Fibroblast of lung (primary cell): ENCODE results near the gene TMEM179. TPM values are rescaled to one million over a fixed set of nuclear protein-coding genes. Genes with fewer than 3 reads are reported as not detected.

Experiments
- DNase-seq, 2 donors: peaks; one replicate each; pipeline versions ENCODE4 v3.0.0 to v3.0.0-alpha.2; 2010; ENCODE audit warnings: low read depth in 2 of 2
- H2AFZ ChIP-seq: 2 replicates; pipeline ENCODE4 v1.5.1; 2012; ENCODE audit warnings: low read length, control low read depth, inconsistent platforms
- H3K27ac ChIP-seq: 2 replicates; pipeline ENCODE4 v1.5.1; 2011; ENCODE audit warnings: low read length, control low read depth; ENCODE audit not compliant: insufficient read depth
- H3K27me3 ChIP-seq: 2 replicates; pipeline ENCODE4 v1.5.1; 2011; ENCODE audit warnings: mild to moderate bottlenecking, low read length; ENCODE audit not compliant: control insufficient read depth, insufficient read depth
- H3K36me3 ChIP-seq: 2 replicates; pipeline ENCODE4 v1.5.1; 2011; ENCODE audit warnings: low read length; ENCODE audit not compliant: control insufficient read depth, insufficient read depth
- H3K4me1 ChIP-seq: 2 replicates; pipeline ENCODE4 v1.5.1; 2011; ENCODE audit warnings: low read length; ENCODE audit not compliant: control insufficient read depth, insufficient read depth; ENCODE audit errors: extremely low read depth
- H3K4me2 ChIP-seq: 2 replicates; pipeline ENCODE4 v1.5.1; 2011; ENCODE audit warnings: low read length, control low read depth; ENCODE audit not compliant: insufficient read depth; ENCODE audit errors: extremely low read depth
- H3K4me3 ChIP-seq, 4 experiments: fragments of 200-600 bp in 1 of 4; sonication (generic) in 1 of 4; replicated peaks in 1 of 4; 2 replicates each; pipeline ENCODE4 v1.5.1; 2011 to 2016; ENCODE audit warnings: low read length in 4 of 4, low read depth in 3 of 4, mild to moderate bottlenecking in 3 of 4, control low read depth in 2 of 4, inconsistent platforms in 1 of 4, mixed read lengths in 1 of 4; ENCODE audit not compliant: insufficient read depth in 1 of 4; ENCODE audit errors: control extremely low read depth in 1 of 4
- H3K79me2 ChIP-seq: 2 replicates; pipeline ENCODE4 v1.5.1; 2012; ENCODE audit warnings: mild to moderate bottlenecking, low read length, inconsistent platforms; ENCODE audit not compliant: control insufficient read depth, insufficient read depth
- H3K9ac ChIP-seq: 2 replicates; pipeline ENCODE4 v1.5.1; 2011; ENCODE audit warnings: mild to moderate bottlenecking, low read length, control low read depth; ENCODE audit not compliant: insufficient read depth
- H3K9me3 ChIP-seq: 2 replicates; pipeline ENCODE4 v1.5.1; 2012; ENCODE audit warnings: low read depth, low read length; ENCODE audit not compliant: control insufficient read depth, insufficient read depth
- H4K20me1 ChIP-seq: 2 replicates; pipeline ENCODE4 v1.5.1; 2011; ENCODE audit warnings: low read length; ENCODE audit not compliant: control insufficient read depth, insufficient read depth; ENCODE audit errors: extremely low read depth
- CTCF ChIP-seq, 2 donors: IDR thresholded peaks in 1 of 2; conservative IDR thresholded peaks in 1 of 2; 1 replicate in 1 of 2; 2 replicates in 1 of 2; pipeline ENCODE4 v1.5.1; 2011 to 2012; ENCODE audit warnings: low read length in 2 of 2, control low read depth in 1 of 2, inconsistent platforms in 1 of 2, low read depth in 1 of 2, mild to moderate bottlenecking in 1 of 2
- EZH2 ChIP-seq: IDR thresholded peaks from 2 replicates; pipeline ENCODE4 v1.5.1; 2012; ENCODE audit warnings: low read length, control low read depth, mild to moderate bottlenecking; ENCODE audit errors: missing control alignments
- polyA plus RNA-seq, 2 donors: library from polyadenylated mRNA; depleted of rRNA in 1 of 2; stranded (reverse) in 1 of 2; unstranded in 1 of 2; fragments of >200 nt; gene quantifications; 2 replicates each; pipeline ENCODE4 v1.2.1, GENCODE V29; 2011 to 2012; ENCODE audit warnings: missing spikeins in 1 of 2
- total RNA-seq: library from RNA; depleted of rRNA; stranded (reverse); fragments of >200 nt; gene quantifications from 2 replicates; pipeline ENCODE4 v1.2.1, GENCODE V29; 2014

TMEM179 gene
- total and polyA plus RNA-seq, 2 donors (not counting 1 experiment from before 2014, with no cell fraction given): under 0.01 to 0.03 TPM

- Histone ChIP-seq H4K20me1 (no peaks in the 10 kb centered on the region), H3K4me1 (no peaks in the 10 kb centered on the region), H3K27me3 (no peaks in the 10 kb centered on the region), H3K79me2 (no peaks in the 10 kb centered on the region), H3K4me3 (no peak overlapping the region), H3K9ac (no peak overlapping the region), H2AFZ (no peak overlapping the region), H3K4me2 (no peak overlapping the region), H3K9me3 (no peaks in the 10 kb centered on the region), H3K27ac (no peak overlapping the region), H3K36me3 (no peaks in the 10 kb centered on the region)
- TF ChIP-seq EZH2: no peak
- no peak for TF ChIP-seq CTCF (conservative IDR thresholded peaks at IDR 0.05 in 1 of 2, IDR thresholded peaks at IDR 0.05 in 1 of 2; ENCODE audit: low read depth in 1 of 2, low read length in 2 of 2)
- no peak for DNase-seq
Observed at GRCh38 chr14:104546591-104547309, 57.8 kb downstream of the TMEM179 start.

GRCh38 chr14:104545942-104546501, 58.5 kb downstream of the TMEM179 start:
- DNase-seq: no peak
- no peak overlapping the region for H3K4me3 ChIP-seq
- H2AFZ ChIP-seq: no peak overlapping the region
- no peaks in the 10 kb centered on the region for H3K79me2 ChIP-seq
- no peaks in the 10 kb centered on the region for H4K20me1 ChIP-seq
- no peaks in the 10 kb centered on the region for H3K9me3 ChIP-seq
- H3K9ac ChIP-seq: no peak overlapping the region
- H3K4me1 ChIP-seq: no peaks in the 10 kb centered on the region
- no peaks in the 10 kb centered on the region for H3K36me3 ChIP-seq
- no peaks in the 10 kb centered on the region for H3K27me3 ChIP-seq
- H3K27ac ChIP-seq: no peak overlapping the region
- H3K4me2 ChIP-seq: no peak overlapping the region
- TF ChIP-seq CTCF (conservative IDR thresholded peaks at IDR 0.05 in 1 of 2, IDR thresholded peaks at IDR 0.05 in 1 of 2; ENCODE audit: low read depth in 1 of 2, low read length in 2 of 2) (no peak), EZH2 (no peak)

GRCh38 chr14:104545151-104545941, 59.2 kb downstream of the TMEM179 start:
- Histone ChIP-seq H3K4me1 (no peaks in the 10 kb centered on the region), H3K27me3 (no peaks in the 10 kb centered on the region), H2AFZ (no peak overlapping the region), H4K20me1 (no peaks in the 10 kb centered on the region), H3K4me2 (no peak overlapping the region), H3K4me3 (no peak overlapping the region), H3K79me2 (no peaks in the 10 kb centered on the region), H3K27ac (no peak overlapping the region), H3K36me3 (no peaks in the 10 kb centered on the region), H3K9ac (no peak overlapping the region), H3K9me3 (no peaks in the 10 kb centered on the region)
- TF ChIP-seq CTCF (conservative IDR thresholded peaks at IDR 0.05 in 1 of 2, IDR thresholded peaks at IDR 0.05 in 1 of 2; ENCODE audit: low read depth in 1 of 2, low read length in 2 of 2) (no peak), EZH2 (no peak)
- peak in 1 of 2 donors; percentile 5 for DNase-seq
